IMR-90 (cell line): ENCODE data around the gene PFDN1. TPM values are rescaled to one million over a fixed set of nuclear protein-coding genes. Genes with fewer than 3 reads are reported as not detected.
A peak's percentile ranks its signal among the peaks of the same experiment; 100 is the strongest.

Experiments
- ATAC-seq: fragments of 200-7000 bp; cut with Tn5 transposase; 2 replicates; pipeline ENCODE4 v1.9.1; 2020; ENCODE audit warnings: low read depth, mild to moderate bottlenecking, moderate library complexity
- BruUV-seq: library from RNA; stranded (reverse); fragments of 400-500 nt; replicated peaks from 2 replicates; lab custom pipeline; 2021; lab: Mats Ljungman, UMichigan
- CTCF ChIA-PET: fragments of 300-600 bp; formaldehyde crosslinking; extraction: SDS; loops from one replicate; lab custom pipeline; 2021; ENCODE audit warnings: antibody characterized with exemption; lab: Yijun Ruan, JAX
- POLR2A ChIA-PET: fragments of 300-600 bp; sonication (Branson Sonifier 250); formaldehyde crosslinking; loops from one replicate; lab custom pipeline; 2022; ENCODE audit warnings: antibody characterized with exemption; ENCODE audit not compliant: unreplicated experiment; lab: Charles Lee
- DNase-seq: peaks from one replicate; pipeline ENCODE4 v3.0.0; 2013
- H2AFZ ChIP-seq: replicated peaks from 2 replicates; pipeline ENCODE3; 2013; ENCODE audit warnings: low read length, mild to moderate bottlenecking; ENCODE audit not compliant: poor library complexity
- H2AK5ac ChIP-seq: 2 replicates; pipeline ENCODE4 v1.6.1; 2013; ENCODE audit warnings: low read depth, low read length, inconsistent platforms
- H2AK9ac ChIP-seq: replicated peaks from 2 replicates; pipeline ENCODE3; 2013; ENCODE audit warnings: mild to moderate bottlenecking, low read depth, low read length, moderate library complexity; ENCODE audit not compliant: poor library complexity
- H2BK120ac ChIP-seq: 2 replicates; pipeline ENCODE4 v1.6.1; 2013; ENCODE audit warnings: low read depth, low read length, inconsistent platforms
- H2BK15ac ChIP-seq: 3 replicates; pipeline ENCODE4 v1.6.1; 2013; ENCODE audit warnings: low read depth, low read length, inconsistent platforms
- H2BK20ac ChIP-seq: 2 replicates; pipeline ENCODE4 v1.6.1; 2013; ENCODE audit warnings: low read depth, mild to moderate bottlenecking, inconsistent platforms, low read length, moderate library complexity
- H2BK5ac ChIP-seq: 2 replicates; pipeline ENCODE4 v1.6.1; 2013; ENCODE audit warnings: mild to moderate bottlenecking, low read depth, low read length, inconsistent platforms; ENCODE audit not compliant: poor library complexity, severe bottlenecking
- H3K14ac ChIP-seq: replicated peaks from 2 replicates; pipeline ENCODE4 v1.6.1; 2013; ENCODE audit warnings: low read depth, low read length, inconsistent platforms
- H3K18ac ChIP-seq: 2 replicates; pipeline ENCODE4 v1.6.1; 2013; ENCODE audit warnings: low read depth, low read length, control low read depth
- H3K23ac ChIP-seq: 2 replicates; pipeline ENCODE4 v1.6.1; 2013; ENCODE audit warnings: low read depth, low read length, inconsistent platforms
- H3K27ac ChIP-seq: 2 replicates; pipeline ENCODE4 v1.5.1; 2013; ENCODE audit warnings: mild to moderate bottlenecking, control low read depth, low read length; ENCODE audit not compliant: insufficient read depth
- H3K27me3 ChIP-seq: 2 replicates; pipeline ENCODE4 v1.6.1; 2013; ENCODE audit warnings: low read length; ENCODE audit not compliant: control insufficient read depth, insufficient read depth
- H3K36me3 ChIP-seq: 2 replicates; pipeline ENCODE4 v1.6.1; 2013; ENCODE audit warnings: low read length, mixed read lengths; ENCODE audit not compliant: control insufficient read depth, insufficient read depth
- H3K4ac ChIP-seq: 2 replicates; pipeline ENCODE4 v1.6.1; 2013; ENCODE audit warnings: low read depth, low read length, inconsistent platforms
- H3K4me1 ChIP-seq: 2 replicates; pipeline ENCODE4 v1.6.1; 2013; ENCODE audit warnings: low read length, mixed read lengths; ENCODE audit not compliant: control insufficient read depth, insufficient read depth
- H3K4me2 ChIP-seq: 2 replicates; pipeline ENCODE4 v1.6.1; 2013; ENCODE audit warnings: low read depth, mild to moderate bottlenecking, control low read depth, low read length, moderate library complexity
- H3K4me3 ChIP-seq: 2 replicates; pipeline ENCODE4 v1.5.1; 2013; ENCODE audit warnings: low read depth, mild to moderate bottlenecking, control low read depth, low read length, moderate library complexity; ENCODE audit not compliant: insufficient read depth
- H3K56ac ChIP-seq: 2 replicates; pipeline ENCODE4 v1.6.1; 2013; ENCODE audit warnings: low read length, inconsistent platforms; ENCODE audit not compliant: insufficient read depth; ENCODE audit errors: extremely low read depth
- H3K79me1 ChIP-seq, 2 experiments: 2 replicates each; pipeline ENCODE4 v1.6.1; 2013; ENCODE audit warnings: low read length in 2 of 2, inconsistent platforms in 1 of 2, low read depth in 1 of 2
- H3K9ac ChIP-seq: 2 replicates; pipeline ENCODE4 v1.6.1; 2013; ENCODE audit warnings: low read depth, low read length, control low read depth
- H3K9me1 ChIP-seq: 2 replicates; pipeline ENCODE4 v1.6.1; 2013; ENCODE audit warnings: low read length, inconsistent platforms; ENCODE audit not compliant: insufficient read depth
- H3K9me3 ChIP-seq: 2 replicates; pipeline ENCODE4 v1.6.1; 2013; ENCODE audit warnings: low read length; ENCODE audit not compliant: control insufficient read depth, insufficient read depth
- H4K20me1 ChIP-seq: 2 replicates; pipeline ENCODE4 v1.6.1; 2013; ENCODE audit warnings: low read length, inconsistent platforms; ENCODE audit not compliant: insufficient read depth
- H4K5ac ChIP-seq: 2 replicates; pipeline ENCODE4 v1.6.1; 2013; ENCODE audit warnings: mild to moderate bottlenecking, low read depth, low read length, control low read depth
- H4K8ac ChIP-seq, 2 experiments: 2 replicates each; pipeline ENCODE4 v1.6.1; 2013; ENCODE audit warnings: low read depth in 2 of 2, low read length in 2 of 2, control low read depth in 1 of 2, inconsistent platforms in 1 of 2
- H4K91ac ChIP-seq: 2 replicates; pipeline ENCODE4 v1.6.1; 2013; ENCODE audit warnings: low read depth, low read length, inconsistent platforms; ENCODE audit not compliant: insufficient read depth
- BHLHE40 ChIP-seq: fragments of 150-350 bp; IDR thresholded peaks from 2 replicates; pipeline ENCODE4 v1.6.1; 2016; ENCODE audit warnings: mild to moderate bottlenecking, low read depth, low read length
- CHD1 ChIP-seq: IDR thresholded peaks from 2 replicates; pipeline ENCODE4 v1.6.1; 2012; ENCODE audit warnings: low read depth, low read length, improper control_type of control experiment
- CTCF ChIP-seq: conservative IDR thresholded peaks from 2 replicates; pipeline ENCODE4 v1.5.1; 2012; ENCODE audit warnings: mild to moderate bottlenecking, low read depth, low read length, improper control_type of control experiment
- FOS ChIP-seq: fragments of 150-350 bp; IDR thresholded peaks from 2 replicates; pipeline ENCODE4 v1.6.1; 2016; ENCODE audit warnings: low read depth, low read length
- MAFK ChIP-seq: IDR thresholded peaks from 2 replicates; pipeline ENCODE4 v1.6.1; 2012; ENCODE audit warnings: low read depth, low read length, improper control_type of control experiment
- MAZ ChIP-seq: IDR thresholded peaks from 2 replicates; pipeline ENCODE4 v1.6.1; 2012; ENCODE audit warnings: low read depth, mild to moderate bottlenecking, low read length, improper control_type of control experiment, moderate library complexity, borderline replicate concordance
- MXI1 ChIP-seq: IDR thresholded peaks from 2 replicates; pipeline ENCODE4 v1.6.1; 2012; ENCODE audit warnings: low read depth, mild to moderate bottlenecking, low read length, moderate library complexity, borderline replicate concordance
- NFE2L2 ChIP-seq: fragments of 150-350 bp; IDR thresholded peaks from 2 replicates; pipeline ENCODE4 v1.6.1; 2016; ENCODE audit warnings: low read depth, mild to moderate bottlenecking, low read length
- POLR2A ChIP-seq: IDR thresholded peaks from 2 replicates; pipeline ENCODE4 v1.6.1; 2012; ENCODE audit warnings: mild to moderate bottlenecking, low read depth, low read length
- RAD21 ChIP-seq: IDR thresholded peaks from 2 replicates; pipeline ENCODE4 v1.6.1; 2012; ENCODE audit warnings: low read length, improper control_type of control experiment
- RFX5 ChIP-seq: IDR thresholded peaks from 2 replicates; pipeline ENCODE4 v1.8.0; 2012; ENCODE audit warnings: low read depth, mild to moderate bottlenecking, low read length, moderate library complexity
- SMC3 ChIP-seq: fragments of 150-350 bp; IDR thresholded peaks from 2 replicates; pipeline ENCODE4 v1.6.1; 2016; ENCODE audit warnings: low read depth, mild to moderate bottlenecking, antibody characterized with exemption, low read length, moderate library complexity
- WGBS, 2 experiments: methylation state at CpG; one replicate each; pipeline versions ENCODE4 v1.1.5 to v1.1.7; 2013; ENCODE audit warnings: missing lambda C conversion rate in 2 of 2; ENCODE audit not compliant: insufficient read length in 1 of 2; ENCODE audit errors: extremely low coverage in 2 of 2; 5-methylcytosine and 5-hydroxymethylcytosine counted together
- dilution Hi-C: fragments of 300-500 bp; cut with HindIII; formaldehyde crosslinking; loops from one replicate; pipeline ENCODE4 v1.14.3; 2018; ENCODE audit warnings: low sequenced_read_pairs; ENCODE audit not compliant: unreplicated experiment
- in situ Hi-C: fragments of 300-500 bp; cut with MboI; formaldehyde crosslinking; loops from 3 replicates; pipeline ENCODE4 v1.14.3; 2019; ENCODE audit warnings: low sequenced_read_pairs, inconsistent platforms, mixed read lengths
- intact Hi-C: fragments of 100-400 bp; cut with micrococcal nuclease; formaldehyde crosslinking; loops from 2 replicates; pipeline ENCODE4 v1.10.0; 2022
- polyA plus RNA-seq, 3 experiments: library from polyadenylated mRNA; depleted of rRNA; stranded (reverse); fragments of >200 nt; gene quantifications; 2 replicates each; pipeline ENCODE4 v1.2.3, GENCODE V29; 2012; ENCODE audit warnings: low replicate concordance in 1 of 3
- total RNA-seq: library from RNA; depleted of rRNA; stranded (reverse); fragments of >200 nt; gene quantifications from 2 replicates; pipeline ENCODE4 v1.2.3, GENCODE V29; 2012
- TF ChIP-seq, protein P1 (sequence below): fragments of 150-350 bp; IDR thresholded peaks from 2 replicates; pipeline ENCODE4 v1.6.1; 2017; ENCODE audit warnings: mild to moderate bottlenecking, antibody characterized with exemption, low read length, low read depth

PFDN1 gene
- total and polyA plus RNA-seq, 2 of the 4 experiments (the other 2 are of a cell fraction): 98.8 to 134 TPM

DNA sequence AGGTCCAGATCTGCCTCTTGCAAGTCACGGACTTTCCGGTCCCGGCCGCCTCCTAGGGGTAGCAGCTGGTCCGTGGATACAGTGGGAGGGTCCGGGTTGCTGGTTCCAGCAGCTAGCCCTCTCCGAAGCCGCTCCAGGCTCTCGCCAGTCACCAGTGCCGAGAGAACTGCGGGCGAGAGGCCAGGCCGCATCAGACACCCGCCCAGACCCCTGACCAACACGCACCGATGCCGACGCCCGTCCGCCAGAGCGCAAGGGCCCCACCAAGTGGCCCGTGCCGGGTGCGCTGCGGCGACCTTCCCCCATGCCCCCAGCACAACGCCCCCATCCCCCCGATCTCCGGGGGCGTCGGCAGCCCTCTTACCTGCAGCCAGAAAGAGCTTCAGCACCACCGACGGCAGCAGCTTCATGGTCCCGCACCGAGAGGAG is 43.0 kb upstream of the PFDN1 start (continued):
- TF ChIP-seq SMC3 (peak; percentile 26), BHLHE40 (peak; percentile 30; the same call in 1 of the 2 replicates)

DNA sequence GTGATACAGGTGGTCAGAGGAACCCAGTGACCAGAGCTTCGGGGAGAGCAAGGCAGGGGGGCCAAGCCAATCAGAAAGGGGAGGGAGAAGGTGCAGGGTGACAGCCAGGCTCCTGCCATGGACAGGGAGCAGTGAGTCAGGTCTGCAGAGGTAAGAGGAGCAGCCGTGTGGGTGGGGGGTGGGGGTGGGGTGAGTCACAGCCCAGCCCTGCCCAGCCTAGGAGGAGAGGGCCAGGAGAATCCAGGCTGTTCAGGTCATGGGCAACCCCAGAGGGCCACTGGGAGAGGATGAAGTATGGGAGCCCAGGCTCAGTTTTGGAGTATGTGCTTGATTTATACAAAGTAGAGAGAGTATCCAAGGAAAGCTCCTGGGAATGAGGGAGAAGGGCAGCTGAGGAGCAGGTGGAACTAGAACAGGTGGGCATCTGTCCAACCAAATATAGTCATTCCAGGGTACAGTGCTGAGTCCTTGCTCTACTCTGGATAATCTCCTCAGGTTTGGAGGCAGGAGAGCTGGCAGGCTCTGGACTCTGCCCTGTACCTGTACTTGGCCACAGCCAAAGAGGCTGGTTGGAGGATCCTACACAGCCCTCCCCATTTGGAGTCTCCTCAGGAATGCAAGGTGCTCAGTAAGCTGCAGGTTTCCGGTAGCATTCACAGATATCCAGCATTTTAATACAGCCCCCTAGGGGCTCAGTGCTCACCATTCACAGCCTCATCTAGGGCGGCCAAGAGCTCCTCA is 42.0 kb upstream of the PFDN1 start:
- no peak overlapping the region for H2BK120ac ChIP-seq
- ATAC-seq: no peak
- in situ Hi-C loops: no loop called here

More for the DNA sequence above, 42.0 kb upstream of the PFDN1 start:
- Histone ChIP-seq H4K8ac (peak overlapping the region in 1 of 2 experiments; percentile 40; a peak in 1 of 4 replicates), H2BK15ac (no peak overlapping the region; the same call in 2 of the 3 replicates), H3K14ac (no peak overlapping the region), H3K79me1 (peaks cover 28 to 53% of the 10 kb centered on the region in 2 experiments), H3K36me3 (peaks cover 6% of the 10 kb centered on the region; the same call in 1 of the 2 replicates), H3K56ac (no peak overlapping the region), H3K4ac (peak overlapping the region; percentile 7; the same call in 1 of the 2 replicates), H2AK9ac (peak overlapping the region; percentile 46), H3K9me3 (no peaks in the 10 kb centered on the region), H3K9ac (no peak overlapping the region), H3K27me3 (no peaks in the 10 kb centered on the region), H3K18ac (no peak overlapping the region), H2BK5ac (no peak overlapping the region), H2AFZ (no peak overlapping the region), H4K5ac (no peak overlapping the region), H3K9me1 (peaks cover 4% of the 10 kb centered on the region; the same call in 1 of the 2 replicates), H2AK5ac (peak overlapping the region; percentile 64), H3K4me3 (no peak overlapping the region), H4K20me1 (0 out of 2 replicates have a peak, but pooled peaks cover 9% of the 10 kb centered on the region), H3K23ac (no peak overlapping the region), H3K27ac (no peak overlapping the region), H4K91ac (no peak overlapping the region), H3K4me1 (peaks cover 11% of the 10 kb centered on the region), H2BK20ac (no peak overlapping the region), H3K4me2 (peak overlapping the region; percentile 29; the same call in 1 of the 2 replicates)
- ChIA-PET POLR2A (interaction anchor here (1.5 kb wide), 1 partner anchor 9 kb away, joined by 4 read pairs; no protein-coding TSS in a partner anchor), CTCF (interaction anchor here (0.5 to 11.0 kb wide), 15 partner anchors 8 to 125 kb away, joined by 3 to 233 read pairs (median 6); no protein-coding TSS in a partner anchor)
- dilution Hi-C loops (no loop called here), intact Hi-C loops (loop anchor here (5.0 kb wide), 1 partner anchor 48 kb away; no protein-coding TSS in a partner anchor)
- DNase-seq: peak; percentile 57
- WGBS, 2 experiments: no CpG with 5 or more reads among the region's 4 CpGs
- no TSS peak for BruUV-seq
- TF ChIP-seq MXI1: no peak
- peak; percentile 40; the same call in 1 of the 2 replicates for TF ChIP-seq FOS
- TF ChIP-seq SMC3: 0 out of 2 replicates have a peak, but pooled peaks have one; percentile 1
- TF ChIP-seq RFX5: no peak
- no peak for TF ChIP-seq POLR2A
- no peak for TF ChIP-seq MAFK
- no peak for TF ChIP-seq CHD1
- TF ChIP-seq RAD21: no peak
- TF ChIP-seq CTCF: no peak
- no peak for TF ChIP-seq BHLHE40
- no peak for TF ChIP-seq NFE2L2
- TF ChIP-seq, protein P1, sequence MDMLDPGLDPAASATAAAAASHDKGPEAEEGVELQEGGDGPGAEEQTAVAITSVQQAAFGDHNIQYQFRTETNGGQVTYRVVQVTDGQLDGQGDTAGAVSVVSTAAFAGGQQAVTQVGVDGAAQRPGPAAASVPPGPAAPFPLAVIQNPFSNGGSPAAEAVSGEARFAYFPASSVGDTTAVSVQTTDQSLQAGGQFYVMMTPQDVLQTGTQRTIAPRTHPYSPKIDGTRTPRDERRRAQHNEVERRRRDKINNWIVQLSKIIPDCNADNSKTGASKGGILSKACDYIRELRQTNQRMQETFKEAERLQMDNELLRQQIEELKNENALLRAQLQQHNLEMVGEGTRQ: no peak
- TF ChIP-seq MAZ: no peak
